Heart left ventricle (tissue), 13 donors: Measurements from ENCODE around the gene APMAP.

Experiments
- POLR2A ChIP-seq, 2 donors: fragments of 450-650 bp; IDR thresholded peaks; one replicate each; pipeline ENCODE4 v1.6.1; 2017; ENCODE audit warnings: antibody characterized with exemption in 2 of 2, mild to moderate bottlenecking in 2 of 2, moderate library complexity in 2 of 2
- TF ChIP-seq, protein P1 (sequence below), 12 donors: fragments of 200-600 bp; sonication (generic) in 4 of 12; IDR thresholded peaks; one replicate each; pipeline versions ENCODE4 v1.5.0 to v1.8.0; 2018 to 2022; ENCODE audit warnings: antibody characterized with exemption in 12 of 12, mild to moderate bottlenecking in 5 of 12
- donor health status: ischemic (EF 13 %, LVEDD 7.1; RV severe dilation, severe dysfunction).
- donor health status: DM: no; HTN: yes; CAD: no.
- donor health status: DM: no; HTN: no; CAD: no.
- donor health status: ischemic (EF 25% LVEDD 6.9; RV normal size, moderate dysfunction).
- donor health status: ischemic (EF 25% LVEDD 5.7; RV mildly dilated, moderate dysfunction).
- donor health status: ischemic (EF 35%, LVEDD 5.7; RV mildly dilated, moderate dysfunction).
- donor health status: nonischemic (EF 11% LVEDD 7.7; RV severe dilation, severe dysfunction).
- donor health status: DM: yes; HTN: yes; CAD: no.
- donor health status: PGD.
- donor health status: ischemic (EF 29% LVEDD 5.4; RV normal size, mild dysfunction).
- donor health status: nonischemic (EF 23%, LVEDD 6.1; RV moderate dilation, normal function).

DNA sequence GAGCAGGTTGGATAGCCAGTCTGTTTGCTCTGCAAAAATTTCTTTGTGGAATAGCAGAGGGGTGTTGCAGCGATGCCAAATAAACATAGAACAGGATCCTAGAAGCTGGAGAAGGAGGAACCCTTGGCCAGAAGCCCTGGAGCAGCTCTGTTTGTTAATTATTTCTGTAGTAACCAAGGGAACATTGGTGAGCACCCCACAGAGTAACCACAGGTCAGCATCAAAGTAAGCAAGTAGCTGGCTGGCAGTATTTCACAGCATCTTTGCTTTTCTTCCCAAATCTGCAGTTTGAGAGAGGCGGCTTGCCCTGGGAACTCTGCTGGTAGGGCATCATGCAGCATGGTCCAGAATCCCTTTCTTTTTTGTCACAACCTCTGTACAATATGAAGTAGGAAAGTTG, 12.7 kb upstream of the APMAP start:
- TF ChIP-seq, protein P1, sequence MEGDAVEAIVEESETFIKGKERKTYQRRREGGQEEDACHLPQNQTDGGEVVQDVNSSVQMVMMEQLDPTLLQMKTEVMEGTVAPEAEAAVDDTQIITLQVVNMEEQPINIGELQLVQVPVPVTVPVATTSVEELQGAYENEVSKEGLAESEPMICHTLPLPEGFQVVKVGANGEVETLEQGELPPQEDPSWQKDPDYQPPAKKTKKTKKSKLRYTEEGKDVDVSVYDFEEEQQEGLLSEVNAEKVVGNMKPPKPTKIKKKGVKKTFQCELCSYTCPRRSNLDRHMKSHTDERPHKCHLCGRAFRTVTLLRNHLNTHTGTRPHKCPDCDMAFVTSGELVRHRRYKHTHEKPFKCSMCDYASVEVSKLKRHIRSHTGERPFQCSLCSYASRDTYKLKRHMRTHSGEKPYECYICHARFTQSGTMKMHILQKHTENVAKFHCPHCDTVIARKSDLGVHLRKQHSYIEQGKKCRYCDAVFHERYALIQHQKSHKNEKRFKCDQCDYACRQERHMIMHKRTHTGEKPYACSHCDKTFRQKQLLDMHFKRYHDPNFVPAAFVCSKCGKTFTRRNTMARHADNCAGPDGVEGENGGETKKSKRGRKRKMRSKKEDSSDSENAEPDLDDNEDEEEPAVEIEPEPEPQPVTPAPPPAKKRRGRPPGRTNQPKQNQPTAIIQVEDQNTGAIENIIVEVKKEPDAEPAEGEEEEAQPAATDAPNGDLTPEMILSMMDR (IDR thresholded peaks at IDR 0.05), result no peak
- TF ChIP-seq POLR2A (IDR thresholded peaks at IDR 0.05), result no peak
